ENCODE measurements around the gene HMCES. TPM values are rescaled to one million over a fixed set of nuclear protein-coding genes. Genes with fewer than 3 reads are reported as not detected.

Gene HMCES
- total and polyA plus RNA-seq, 2 of the 13 experiments (the other 11 are each of a cell fraction or from before 2014, with no cell fraction given) = 16.1 to 37.5 TPM

GRCh38 chr3:129314386-129315222, 35.9 kb downstream of the HMCES start (continued):
- TF ChIP-seq USF2 (IDR thresholded peaks at IDR 0.05; ENCODE audit: low read depth, low read length) = no peak
- no peak for TF ChIP-seq USF2 (CRISPR knock-in tag; IDR thresholded peaks at IDR 0.05; ENCODE audit: borderline replicate concordance)
- peak; percentile 28; the same call in 1 of the 2 replicates for TF ChIP-seq AKAP8 (CRISPR knock-in tag; IDR thresholded peaks at IDR 0.05)
- TF ChIP-seq JDP2 (CRISPR knock-in tag; IDR thresholded peaks at IDR 0.05; ENCODE audit: borderline replicate concordance) = no peak
- peak; percentile 21 for TF ChIP-seq PCBP2 (optimal IDR thresholded peaks at IDR 0.05; ENCODE audit: low read depth, low read length, poor library complexity, severe bottlenecking)
- TF ChIP-seq MTA3 (CRISPR knock-in tag; IDR thresholded peaks at IDR 0.05) = no peak
- peak; percentile 54; the same call in 1 of the 2 replicates for TF ChIP-seq POLR2AphosphoS5 (IDR thresholded peaks at IDR 0.05; ENCODE audit: low read depth, low read length)
- 0 out of 2 replicates have a peak, but pooled peaks have one; percentile 37 for TF ChIP-seq ZFP90 (CRISPR knock-in tag; IDR thresholded peaks at IDR 0.05; ENCODE audit: borderline replicate concordance)
- TF ChIP-seq KDM2A (CRISPR knock-in tag; IDR thresholded peaks at IDR 0.05; ENCODE audit: borderline replicate concordance, low read depth) = peak; percentile 74; the same call in 1 of the 2 replicates
- peak; percentile 84 for TF ChIP-seq SAP130 (CRISPR knock-in tag; IDR thresholded peaks at IDR 0.05; ENCODE audit: low read depth)
- no peak; the same call in 1 of the 2 replicates for TF ChIP-seq MTF1 (CRISPR knock-in tag; IDR thresholded peaks at IDR 0.05)
- TF ChIP-seq ZZZ3 (CRISPR knock-in tag; IDR thresholded peaks at IDR 0.05; ENCODE audit: borderline replicate concordance) = 0 out of 2 replicates have a peak, but pooled peaks have one; percentile 23
- no peak for TF ChIP-seq HNRNPK (IDR thresholded peaks at IDR 0.05; ENCODE audit: low read depth, low read length, poor library complexity, severe bottlenecking)
- TF ChIP-seq ARID5B (CRISPR knock-in tag; IDR thresholded peaks at IDR 0.05) = no peak
- no peak for TF ChIP-seq FOXA1 (IDR thresholded peaks at IDR 0.05)
- peak; percentile 92 for TF ChIP-seq FOXA1 (CRISPR knock-in tag; IDR thresholded peaks at IDR 0.05)
- TF ChIP-seq PBX3 (CRISPR knock-in tag; IDR thresholded peaks at IDR 0.05; ENCODE audit: borderline replicate concordance) = no peak
- TF ChIP-seq ZNF44 (CRISPR knock-in tag; IDR thresholded peaks at IDR 0.05) = 0 out of 2 replicates have a peak, but pooled peaks have one; percentile 55
- TF ChIP-seq HMGXB4 (CRISPR knock-in tag; IDR thresholded peaks at IDR 0.05; ENCODE audit: borderline replicate concordance in 1 of 2, low read depth in 1 of 2) = peak; percentile 28 to 51; a peak in 2 of 4 replicates
